ENCODE data around the gene ATRNL1. TPM values are rescaled to one million over a fixed set of nuclear protein-coding genes. Genes with fewer than 3 reads are reported as not detected.

Gene ATRNL1
- total and polyA plus RNA-seq, 2 experiments from 2014 or later: 4.8 to 29.7 TPM

DNA sequence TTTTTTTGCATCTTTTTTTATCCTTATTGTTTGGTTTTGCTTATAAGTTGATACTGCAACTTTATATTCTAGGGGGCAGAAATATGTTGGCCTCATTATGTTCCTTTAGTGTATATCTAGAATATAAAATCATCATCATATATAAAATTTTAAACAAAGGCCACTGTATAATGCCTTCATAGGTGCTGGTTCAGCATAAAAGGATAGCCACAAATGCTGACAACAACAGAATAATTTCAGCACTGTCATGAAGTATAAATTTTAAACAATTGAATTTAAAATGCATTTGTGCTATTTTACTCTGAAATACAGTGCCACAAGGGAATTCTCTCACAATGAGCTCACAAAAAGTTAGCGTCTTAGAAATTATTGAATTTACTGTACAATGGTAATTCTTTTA is 285.9 kb downstream of the ATRNL1 start (continued):
- TF ChIP-seq, protein P1, sequence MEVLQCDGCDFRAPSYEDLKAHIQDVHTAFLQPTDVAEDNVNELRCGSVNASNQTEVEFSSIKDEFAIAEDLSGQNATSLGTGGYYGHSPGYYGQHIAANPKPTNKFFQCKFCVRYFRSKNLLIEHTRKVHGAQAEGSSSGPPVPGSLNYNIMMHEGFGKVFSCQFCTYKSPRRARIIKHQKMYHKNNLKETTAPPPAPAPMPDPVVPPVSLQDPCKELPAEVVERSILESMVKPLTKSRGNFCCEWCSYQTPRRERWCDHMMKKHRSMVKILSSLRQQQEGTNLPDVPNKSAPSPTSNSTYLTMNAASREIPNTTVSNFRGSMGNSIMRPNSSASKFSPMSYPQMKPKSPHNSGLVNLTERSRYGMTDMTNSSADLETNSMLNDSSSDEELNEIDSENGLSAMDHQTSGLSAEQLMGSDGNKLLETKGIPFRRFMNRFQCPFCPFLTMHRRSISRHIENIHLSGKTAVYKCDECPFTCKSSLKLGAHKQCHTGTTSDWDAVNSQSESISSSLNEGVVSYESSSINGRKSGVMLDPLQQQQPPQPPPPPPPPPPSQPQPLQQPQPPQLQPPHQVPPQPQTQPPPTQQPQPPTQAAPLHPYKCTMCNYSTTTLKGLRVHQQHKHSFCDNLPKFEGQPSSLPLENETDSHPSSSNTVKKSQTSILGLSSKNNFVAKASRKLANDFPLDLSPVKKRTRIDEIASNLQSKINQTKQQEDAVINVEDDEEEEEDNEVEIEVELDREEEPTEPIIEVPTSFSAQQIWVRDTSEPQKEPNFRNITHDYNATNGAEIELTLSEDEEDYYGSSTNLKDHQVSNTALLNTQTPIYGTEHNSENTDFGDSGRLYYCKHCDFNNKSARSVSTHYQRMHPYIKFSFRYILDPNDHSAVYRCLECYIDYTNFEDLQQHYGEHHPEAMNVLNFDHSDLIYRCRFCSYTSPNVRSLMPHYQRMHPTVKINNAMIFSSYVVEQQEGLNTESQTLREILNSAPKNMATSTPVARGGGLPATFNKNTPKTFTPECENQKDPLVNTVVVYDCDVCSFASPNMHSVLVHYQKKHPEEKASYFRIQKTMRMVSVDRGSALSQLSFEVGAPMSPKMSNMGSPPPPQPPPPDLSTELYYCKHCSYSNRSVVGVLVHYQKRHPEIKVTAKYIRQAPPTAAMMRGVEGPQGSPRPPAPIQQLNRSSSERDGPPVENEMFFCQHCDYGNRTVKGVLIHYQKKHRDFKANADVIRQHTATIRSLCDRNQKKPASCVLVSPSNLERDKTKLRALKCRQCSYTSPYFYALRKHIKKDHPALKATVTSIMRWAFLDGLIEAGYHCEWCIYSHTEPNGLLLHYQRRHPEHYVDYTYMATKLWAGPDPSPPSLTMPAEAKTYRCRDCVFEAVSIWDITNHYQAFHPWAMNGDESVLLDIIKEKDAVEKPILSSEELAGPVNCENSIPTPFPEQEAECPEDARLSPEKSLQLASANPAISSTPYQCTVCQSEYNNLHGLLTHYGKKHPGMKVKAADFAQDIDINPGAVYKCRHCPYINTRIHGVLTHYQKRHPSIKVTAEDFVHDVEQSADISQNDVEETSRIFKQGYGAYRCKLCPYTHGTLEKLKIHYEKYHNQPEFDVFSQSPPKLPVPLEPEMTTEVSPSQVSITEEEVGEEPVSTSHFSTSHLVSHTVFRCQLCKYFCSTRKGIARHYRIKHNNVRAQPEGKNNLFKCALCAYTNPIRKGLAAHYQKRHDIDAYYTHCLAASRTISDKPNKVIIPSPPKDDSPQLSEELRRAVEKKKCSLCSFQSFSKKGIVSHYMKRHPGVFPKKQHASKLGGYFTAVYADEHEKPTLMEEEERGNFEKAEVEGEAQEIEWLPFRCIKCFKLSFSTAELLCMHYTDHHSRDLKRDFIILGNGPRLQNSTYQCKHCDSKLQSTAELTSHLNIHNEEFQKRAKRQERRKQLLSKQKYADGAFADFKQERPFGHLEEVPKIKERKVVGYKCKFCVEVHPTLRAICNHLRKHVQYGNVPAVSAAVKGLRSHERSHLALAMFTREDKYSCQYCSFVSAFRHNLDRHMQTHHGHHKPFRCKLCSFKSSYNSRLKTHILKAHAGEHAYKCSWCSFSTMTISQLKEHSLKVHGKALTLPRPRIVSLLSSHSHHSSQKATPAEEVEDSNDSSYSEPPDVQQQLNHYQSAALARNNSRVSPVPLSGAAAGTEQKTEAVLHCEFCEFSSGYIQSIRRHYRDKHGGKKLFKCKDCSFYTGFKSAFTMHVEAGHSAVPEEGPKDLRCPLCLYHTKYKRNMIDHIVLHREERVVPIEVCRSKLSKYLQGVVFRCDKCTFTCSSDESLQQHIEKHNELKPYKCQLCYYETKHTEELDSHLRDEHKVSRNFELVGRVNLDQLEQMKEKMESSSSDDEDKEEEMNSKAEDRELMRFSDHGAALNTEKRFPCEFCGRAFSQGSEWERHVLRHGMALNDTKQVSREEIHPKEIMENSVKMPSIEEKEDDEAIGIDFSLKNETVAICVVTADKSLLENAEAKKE (CRISPR knock-in tag; IDR thresholded peaks at IDR 0.05): no peak
- TF ChIP-seq NANOG (IDR thresholded peaks at IDR 0.05; ENCODE audit: borderline replicate concordance): no peak
- no peak for TF ChIP-seq POLR2AphosphoS5 (IDR thresholded peaks at IDR 0.05; ENCODE audit: low read depth)
- TF ChIP-seq CREB1 (CRISPR knock-in tag; IDR thresholded peaks at IDR 0.05; ENCODE audit: low read depth): no peak
- no peak for TF ChIP-seq EZH2phosphoT487 (IDR thresholded peaks at IDR 0.05; ENCODE audit: unreplicated experiment)
- TF ChIP-seq, protein P2, sequence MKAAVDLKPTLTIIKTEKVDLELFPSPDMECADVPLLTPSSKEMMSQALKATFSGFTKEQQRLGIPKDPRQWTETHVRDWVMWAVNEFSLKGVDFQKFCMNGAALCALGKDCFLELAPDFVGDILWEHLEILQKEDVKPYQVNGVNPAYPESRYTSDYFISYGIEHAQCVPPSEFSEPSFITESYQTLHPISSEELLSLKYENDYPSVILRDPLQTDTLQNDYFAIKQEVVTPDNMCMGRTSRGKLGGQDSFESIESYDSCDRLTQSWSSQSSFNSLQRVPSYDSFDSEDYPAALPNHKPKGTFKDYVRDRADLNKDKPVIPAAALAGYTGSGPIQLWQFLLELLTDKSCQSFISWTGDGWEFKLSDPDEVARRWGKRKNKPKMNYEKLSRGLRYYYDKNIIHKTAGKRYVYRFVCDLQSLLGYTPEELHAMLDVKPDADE (IDR thresholded peaks at IDR 0.05): no peak
- TF ChIP-seq STAT1 (IDR thresholded peaks at IDR 0.05; ENCODE audit: unreplicated experiment): no peak
- no peak for TF ChIP-seq ZNF331 (CRISPR knock-in tag; IDR thresholded peaks at IDR 0.05; ENCODE audit: low read depth)
- no peak for TF ChIP-seq EZH2 (IDR thresholded peaks at IDR 0.05; ENCODE audit: low read depth, unreplicated experiment)
- TF ChIP-seq, protein P3, sequence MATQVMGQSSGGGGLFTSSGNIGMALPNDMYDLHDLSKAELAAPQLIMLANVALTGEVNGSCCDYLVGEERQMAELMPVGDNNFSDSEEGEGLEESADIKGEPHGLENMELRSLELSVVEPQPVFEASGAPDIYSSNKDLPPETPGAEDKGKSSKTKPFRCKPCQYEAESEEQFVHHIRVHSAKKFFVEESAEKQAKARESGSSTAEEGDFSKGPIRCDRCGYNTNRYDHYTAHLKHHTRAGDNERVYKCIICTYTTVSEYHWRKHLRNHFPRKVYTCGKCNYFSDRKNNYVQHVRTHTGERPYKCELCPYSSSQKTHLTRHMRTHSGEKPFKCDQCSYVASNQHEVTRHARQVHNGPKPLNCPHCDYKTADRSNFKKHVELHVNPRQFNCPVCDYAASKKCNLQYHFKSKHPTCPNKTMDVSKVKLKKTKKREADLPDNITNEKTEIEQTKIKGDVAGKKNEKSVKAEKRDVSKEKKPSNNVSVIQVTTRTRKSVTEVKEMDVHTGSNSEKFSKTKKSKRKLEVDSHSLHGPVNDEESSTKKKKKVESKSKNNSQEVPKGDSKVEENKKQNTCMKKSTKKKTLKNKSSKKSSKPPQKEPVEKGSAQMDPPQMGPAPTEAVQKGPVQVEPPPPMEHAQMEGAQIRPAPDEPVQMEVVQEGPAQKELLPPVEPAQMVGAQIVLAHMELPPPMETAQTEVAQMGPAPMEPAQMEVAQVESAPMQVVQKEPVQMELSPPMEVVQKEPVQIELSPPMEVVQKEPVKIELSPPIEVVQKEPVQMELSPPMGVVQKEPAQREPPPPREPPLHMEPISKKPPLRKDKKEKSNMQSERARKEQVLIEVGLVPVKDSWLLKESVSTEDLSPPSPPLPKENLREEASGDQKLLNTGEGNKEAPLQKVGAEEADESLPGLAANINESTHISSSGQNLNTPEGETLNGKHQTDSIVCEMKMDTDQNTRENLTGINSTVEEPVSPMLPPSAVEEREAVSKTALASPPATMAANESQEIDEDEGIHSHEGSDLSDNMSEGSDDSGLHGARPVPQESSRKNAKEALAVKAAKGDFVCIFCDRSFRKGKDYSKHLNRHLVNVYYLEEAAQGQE (IDR thresholded peaks at IDR 0.05; ENCODE audit: unreplicated experiment): no peak

Measured in GM23338 (cell line).